H9 (cell line): ENCODE results near the gene CD81. TPM values are rescaled to one million over a fixed set of nuclear protein-coding genes. Genes with fewer than 3 reads are reported as not detected.

ENCODE experiments used
- DNase-seq: peaks from one replicate; pipeline ENCODE4 v3.0.0-alpha.2; 2017
- H2AFZ ChIP-seq: one replicate; pipeline ENCODE4 v1.6.1; 2013; ENCODE audit warnings: mild to moderate bottlenecking, low read length, control low read depth, moderate library complexity
- H2AK5ac ChIP-seq: 2 replicates; pipeline ENCODE4 v1.6.1; 2013; ENCODE audit warnings: low read length, control low read depth, mixed read lengths; ENCODE audit not compliant: insufficient read length
- H2BK120ac ChIP-seq: one replicate; pipeline ENCODE4 v1.6.1; 2013; ENCODE audit warnings: low read depth, mild to moderate bottlenecking, low read length, control low read depth, inconsistent platforms; ENCODE audit not compliant: poor library complexity, severe bottlenecking
- H2BK12ac ChIP-seq: 2 replicates; pipeline ENCODE4 v1.6.1; 2013; ENCODE audit warnings: low read length, control low read depth, mixed read lengths, low read depth; ENCODE audit not compliant: insufficient read length
- H2BK15ac ChIP-seq: 2 replicates; pipeline ENCODE4 v1.6.1; 2013; ENCODE audit warnings: low read depth, low read length, control low read depth
- H2BK20ac ChIP-seq: one replicate; pipeline ENCODE4 v1.6.1; 2013; ENCODE audit warnings: low read depth, mild to moderate bottlenecking, low read length, control low read depth, inconsistent platforms; ENCODE audit not compliant: poor library complexity, severe bottlenecking
- H2BK5ac ChIP-seq: 2 replicates; pipeline ENCODE4 v1.6.1; 2013; ENCODE audit warnings: low read length, control low read depth, mixed read lengths; ENCODE audit not compliant: insufficient read length
- H3K14ac ChIP-seq: 2 replicates; pipeline ENCODE4 v1.6.1; 2013; ENCODE audit warnings: low read length, control low read depth; ENCODE audit not compliant: insufficient read depth
- H3K18ac ChIP-seq: 2 replicates; pipeline ENCODE4 v1.6.1; 2013; ENCODE audit warnings: low read depth, mild to moderate bottlenecking, mixed read lengths, low read length, control low read depth; ENCODE audit not compliant: insufficient read length
- H3K23ac ChIP-seq: 2 replicates; pipeline ENCODE4 v1.6.1; 2013; ENCODE audit warnings: low read length, control low read depth, mixed read lengths, low read depth; ENCODE audit not compliant: insufficient read length
- H3K23me2 ChIP-seq: 2 replicates; pipeline ENCODE4 v1.6.1; 2013; ENCODE audit warnings: low read depth, mild to moderate bottlenecking, mixed read lengths, low read length, control low read depth; ENCODE audit not compliant: insufficient read length, poor library complexity, severe bottlenecking
- H3K27ac ChIP-seq: 2 replicates; pipeline ENCODE4 v1.5.1; 2013; ENCODE audit warnings: low read length, control low read depth, mixed read lengths, low read depth; ENCODE audit not compliant: insufficient read length
- H3K27me3 ChIP-seq: 2 replicates; pipeline ENCODE4 v1.6.1; 2013; ENCODE audit warnings: low read length, control low read depth, inconsistent platforms; ENCODE audit not compliant: insufficient read depth
- H3K4ac ChIP-seq: 2 replicates; pipeline ENCODE4 v1.6.1; 2013; ENCODE audit warnings: low read depth, mild to moderate bottlenecking, control low read depth, inconsistent platforms, low read length, moderate library complexity
- H3K4me1 ChIP-seq: 2 replicates; pipeline ENCODE4 v1.6.1; 2013; ENCODE audit warnings: low read length, control low read depth, inconsistent platforms; ENCODE audit not compliant: insufficient read depth
- H3K4me2 ChIP-seq: 2 replicates; pipeline ENCODE4 v1.6.1; 2013; ENCODE audit warnings: low read length, control low read depth, mixed read lengths; ENCODE audit not compliant: insufficient read length, insufficient read depth
- H3K56ac ChIP-seq: 2 replicates; pipeline ENCODE4 v1.6.1; 2013; ENCODE audit warnings: low read depth, mild to moderate bottlenecking, mixed read lengths, low read length, control low read depth; ENCODE audit not compliant: insufficient read length
- H3K79me1 ChIP-seq: 2 replicates; pipeline ENCODE4 v1.6.1; 2013; ENCODE audit warnings: low read depth, mild to moderate bottlenecking, moderate library complexity, low read length, control low read depth, inconsistent platforms; ENCODE audit not compliant: insufficient read depth, poor library complexity, severe bottlenecking
- H3K79me2 ChIP-seq: 2 replicates; pipeline ENCODE4 v1.6.1; 2013; ENCODE audit warnings: low read length, control low read depth, inconsistent platforms; ENCODE audit not compliant: insufficient read depth
- H3K9ac ChIP-seq: 2 replicates; pipeline ENCODE4 v1.6.1; 2013; ENCODE audit warnings: low read length, control low read depth, mixed read lengths; ENCODE audit not compliant: insufficient read length; ENCODE audit errors: extremely low read depth
- H3K9me3 ChIP-seq: one replicate; pipeline ENCODE4 v1.6.1; 2013; ENCODE audit warnings: low read depth, low read length, inconsistent platforms; ENCODE audit not compliant: control insufficient read depth
- H3T11ph ChIP-seq: one replicate; pipeline ENCODE4 v1.6.1; 2013; ENCODE audit warnings: mild to moderate bottlenecking, low read length, control low read depth, inconsistent platforms
- H4K20me1 ChIP-seq: one replicate; pipeline ENCODE4 v1.6.1; 2013; ENCODE audit not compliant: control insufficient read depth, insufficient read length, insufficient read depth
- H4K5ac ChIP-seq: 2 replicates; pipeline ENCODE4 v1.6.1; 2013; ENCODE audit warnings: low read depth, mild to moderate bottlenecking, mixed read lengths, low read length, control low read depth; ENCODE audit not compliant: insufficient read length
- H4K8ac ChIP-seq: replicated peaks from 2 replicates; pipeline ENCODE4 v1.6.1; 2013; ENCODE audit warnings: low read length, control low read depth, mixed read lengths, low read depth; ENCODE audit not compliant: insufficient read length
- H4K91ac ChIP-seq: 2 replicates; pipeline ENCODE4 v1.6.1; 2013; ENCODE audit warnings: low read depth, mild to moderate bottlenecking, moderate library complexity, mixed read lengths, low read length, control low read depth; ENCODE audit not compliant: insufficient read length
- H3K27ac Mint-ChIP-seq, 3 experiments: 2 replicates in 2 of 3; 3 replicates in 1 of 3; pipeline ENCODE4 v1.8.0; 2020 to 2021; ENCODE audit warnings: mixed read lengths in 3 of 3, mild to moderate bottlenecking in 1 of 3, moderate library complexity in 1 of 3
- H3K27me3 Mint-ChIP-seq: 2 replicates; pipeline ENCODE4 v1.8.0; 2021; ENCODE audit warnings: low read depth, mild to moderate bottlenecking, moderate library complexity, mixed read lengths
- H3K36me3 Mint-ChIP-seq, 3 experiments: 2 replicates in 2 of 3; 3 replicates in 1 of 3; pipeline ENCODE4 v1.8.0; 2020 to 2021; ENCODE audit warnings: low read depth in 3 of 3, mixed read lengths in 3 of 3; ENCODE audit not compliant: insufficient read depth in 1 of 3
- H3K4me1 Mint-ChIP-seq, 2 experiments: 2 replicates each; pipeline ENCODE4 v1.8.0; 2020; ENCODE audit warnings: mixed read lengths in 2 of 2
- H3K4me3 Mint-ChIP-seq, 2 experiments: 2 replicates in 1 of 2; 3 replicates in 1 of 2; pipeline ENCODE4 v1.8.0; 2020 to 2021; ENCODE audit warnings: mild to moderate bottlenecking in 2 of 2, mixed read lengths in 2 of 2, moderate library complexity in 1 of 2
- H3K9me3 Mint-ChIP-seq, 2 experiments: 2 replicates in 1 of 2; 3 replicates in 1 of 2; pipeline ENCODE4 v1.8.0; 2020; ENCODE audit warnings: mild to moderate bottlenecking in 2 of 2, mixed read lengths in 2 of 2, moderate library complexity in 1 of 2
- WGBS: extraction: QIAGEN DNeasy Blood & Tissue Kit; methylation state at CpG from one replicate; pipeline ENCODE4 v1.1.7; 2013; ENCODE audit warnings: missing lambda C conversion rate, low lambda C conversion rate, mixed read lengths; ENCODE audit not compliant: insufficient read length; ENCODE audit errors: extremely low coverage; 5-methylcytosine and 5-hydroxymethylcytosine counted together
- total RNA-seq: library from RNA; stranded (reverse); gene quantifications from 2 replicates; pipeline ENCODE4 v1.2.1, GENCODE V29; 2021
- TF ChIP-seq, protein P1 (sequence below): fragments of 200-600 bp; sonication (generic); conservative IDR thresholded peaks from 3 replicates; pipeline ENCODE4 v1.8.0; 2021; ENCODE audit warnings: antibody characterized with exemption, mild to moderate bottlenecking

CD81 gene
- total RNA-seq, 1 experiment from 2014 or later, result 246 TPM

DNA sequence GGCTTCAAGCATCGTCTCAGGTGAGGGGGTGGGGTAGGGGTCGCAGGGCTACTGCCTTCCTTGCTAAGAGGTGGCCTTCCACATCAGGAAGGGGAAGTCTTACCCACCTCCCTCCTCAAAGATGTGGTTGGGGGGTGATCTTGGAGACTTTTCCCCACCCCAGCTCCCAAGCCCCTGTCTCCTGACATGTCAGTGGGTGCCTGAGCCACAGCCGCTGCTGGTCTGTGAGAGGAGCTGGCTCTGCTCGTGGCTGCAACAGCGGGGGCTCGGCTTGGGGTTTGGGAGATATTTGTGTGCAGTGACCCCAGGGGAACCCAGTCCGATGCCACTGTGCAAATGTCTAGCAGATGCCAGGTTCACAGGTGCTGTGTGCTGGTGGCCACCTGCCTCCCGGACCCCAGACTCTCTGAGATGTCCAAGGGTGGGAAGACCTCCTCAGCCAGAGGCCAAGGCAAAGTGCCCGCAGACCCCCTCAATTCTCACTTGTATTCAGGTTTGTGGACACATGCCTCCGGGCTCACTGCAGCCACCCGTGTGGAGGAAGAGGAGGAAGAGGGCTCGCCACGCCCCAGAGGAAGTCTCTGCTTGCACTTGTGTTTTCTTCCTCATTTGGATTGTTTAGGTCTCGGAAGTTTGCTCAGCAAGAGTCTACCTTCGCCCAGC is 69.6 kb downstream of the CD81 start:
- no peak overlapping the region for H2AFZ ChIP-seq
- peaks cover 0 to 3% of the 10 kb centered on the region in 2 experiments; a peak in 2 of 4 replicates for H3K4me1 Mint-ChIP-seq
- H3K23me2 ChIP-seq, result peaks cover 7% of the 10 kb centered on the region
- no CpG with 5 or more reads among the region's 15 CpGs for WGBS
- TF ChIP-seq, protein P1, sequence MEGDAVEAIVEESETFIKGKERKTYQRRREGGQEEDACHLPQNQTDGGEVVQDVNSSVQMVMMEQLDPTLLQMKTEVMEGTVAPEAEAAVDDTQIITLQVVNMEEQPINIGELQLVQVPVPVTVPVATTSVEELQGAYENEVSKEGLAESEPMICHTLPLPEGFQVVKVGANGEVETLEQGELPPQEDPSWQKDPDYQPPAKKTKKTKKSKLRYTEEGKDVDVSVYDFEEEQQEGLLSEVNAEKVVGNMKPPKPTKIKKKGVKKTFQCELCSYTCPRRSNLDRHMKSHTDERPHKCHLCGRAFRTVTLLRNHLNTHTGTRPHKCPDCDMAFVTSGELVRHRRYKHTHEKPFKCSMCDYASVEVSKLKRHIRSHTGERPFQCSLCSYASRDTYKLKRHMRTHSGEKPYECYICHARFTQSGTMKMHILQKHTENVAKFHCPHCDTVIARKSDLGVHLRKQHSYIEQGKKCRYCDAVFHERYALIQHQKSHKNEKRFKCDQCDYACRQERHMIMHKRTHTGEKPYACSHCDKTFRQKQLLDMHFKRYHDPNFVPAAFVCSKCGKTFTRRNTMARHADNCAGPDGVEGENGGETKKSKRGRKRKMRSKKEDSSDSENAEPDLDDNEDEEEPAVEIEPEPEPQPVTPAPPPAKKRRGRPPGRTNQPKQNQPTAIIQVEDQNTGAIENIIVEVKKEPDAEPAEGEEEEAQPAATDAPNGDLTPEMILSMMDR, result no peak
- no peak overlapping the region for H2AK5ac ChIP-seq
- no peak overlapping the region for H3K18ac ChIP-seq
- no peak overlapping the region for H3K9ac ChIP-seq
- no peak overlapping the region for H3K23ac ChIP-seq
- H4K20me1 ChIP-seq, result no peaks in the 10 kb centered on the region
- no peak for DNase-seq
- no peak overlapping the region for H3K56ac ChIP-seq
- H3K79me2 ChIP-seq, result no peaks in the 10 kb centered on the region
- H4K8ac ChIP-seq, result no peak overlapping the region
- no peak overlapping the region for H2BK15ac ChIP-seq
- H3K36me3 Mint-ChIP-seq, result no peaks in the 10 kb centered on the region; a peak in 1 of 7 replicates
- H3K4ac ChIP-seq, result no peak overlapping the region
- peaks cover 24% of the 10 kb centered on the region; the same call in 1 of the 2 replicates for H3K27me3 ChIP-seq
- H3K9me3 Mint-ChIP-seq, result peaks cover 3 to 10% of the 10 kb centered on the region in 2 experiments; a peak in 3 of 5 replicates
- no peak overlapping the region for H3K4me3 Mint-ChIP-seq
- no peak overlapping the region for H3K27ac Mint-ChIP-seq
- no peak overlapping the region for H3K14ac ChIP-seq
- no peak overlapping the region for H3K27ac ChIP-seq
- H3K27me3 Mint-ChIP-seq, result peaks cover 88% of the 10 kb centered on the region
- no peak overlapping the region for H2BK12ac ChIP-seq
- H4K91ac ChIP-seq, result no peak overlapping the region
- H3K79me1 ChIP-seq, result no peaks in the 10 kb centered on the region
- no peaks in the 10 kb centered on the region for H3K9me3 ChIP-seq
- H4K5ac ChIP-seq, result no peak overlapping the region
- H2BK20ac ChIP-seq, result no peak overlapping the region
- no peak overlapping the region for H2BK120ac ChIP-seq
- H3K4me1 ChIP-seq, result no peaks in the 10 kb centered on the region
- H3K4me2 ChIP-seq, result no peak overlapping the region
- no peak overlapping the region for H2BK5ac ChIP-seq
- H3T11ph ChIP-seq, result no peak overlapping the region

Other genes starting within 250 kb of the CD81 start
- 2.8 and 3.1 TPM in 2 replicates for gene IGF2, start 237.9 kb upstream of the CD81 start, total RNA-seq
- gene INS, start 216.1 kb upstream of the CD81 start, total RNA-seq, result not detected in 2 replicates
- gene TH, start 205.5 kb upstream of the CD81 start, total RNA-seq, result not detected in 2 replicates
- gene ASCL2, start 106.7 kb upstream of the CD81 start, total RNA-seq, result 0.35 TPM in 2 replicates
- not detected in 2 replicates for gene C11orf21, start 75.4 kb upstream of the CD81 start, total RNA-seq
- gene TSPAN32, start 75.3 kb upstream of the CD81 start, total RNA-seq, result not detected in 2 replicates
- gene TSSC4, start 23.4 kb downstream of the CD81 start, total RNA-seq, result 51.0 and 59.4 TPM in 2 replicates
- 0.09 TPM in 1 of 2 replicates, not detected in the other for gene TRPM5, start 67.2 kb downstream of the CD81 start, total RNA-seq
- 2.2 and 2.3 TPM in 2 replicates for gene KCNQ1, start 67.7 kb downstream of the CD81 start, total RNA-seq